Kidney epithelial cell (primary cell): ENCODE data around the gene PLAC1. TPM values are rescaled to one million over a fixed set of nuclear protein-coding genes. Genes with fewer than 3 reads are reported as not detected.

Experiments
- DNase-seq: peaks from one replicate; pipeline ENCODE4 v3.0.0-alpha.2; 2010; ENCODE audit warnings: low read depth
- H3K27me3 ChIP-seq: 2 replicates; pipeline ENCODE4 v1.6.0; 2011; ENCODE audit warnings: low read length; ENCODE audit not compliant: control insufficient read depth, insufficient read depth
- H3K36me3 ChIP-seq: 2 replicates; pipeline ENCODE4 v1.5.1; 2011; ENCODE audit warnings: low read length; ENCODE audit not compliant: control insufficient read depth, insufficient read depth
- H3K4me3 ChIP-seq: 2 replicates; pipeline ENCODE4 v1.5.1; 2011; ENCODE audit warnings: low read depth, mild to moderate bottlenecking, control low read depth, low read length
- CTCF ChIP-seq: IDR thresholded peaks from 2 replicates; pipeline ENCODE4 v1.5.1; 2011; ENCODE audit warnings: mild to moderate bottlenecking, moderate library complexity, low read length, control low read depth, inconsistent platforms; ENCODE audit not compliant: insufficient read depth, poor library complexity, severe bottlenecking
- total RNA-seq: library from RNA; depleted of rRNA; stranded (reverse); fragments of >200 nt; gene quantifications from 2 replicates; pipeline ENCODE4 v1.2.3, GENCODE V29; 2015

PLAC1 gene
- total RNA-seq, 1 donor from 2014 or later: not detected

DNA sequence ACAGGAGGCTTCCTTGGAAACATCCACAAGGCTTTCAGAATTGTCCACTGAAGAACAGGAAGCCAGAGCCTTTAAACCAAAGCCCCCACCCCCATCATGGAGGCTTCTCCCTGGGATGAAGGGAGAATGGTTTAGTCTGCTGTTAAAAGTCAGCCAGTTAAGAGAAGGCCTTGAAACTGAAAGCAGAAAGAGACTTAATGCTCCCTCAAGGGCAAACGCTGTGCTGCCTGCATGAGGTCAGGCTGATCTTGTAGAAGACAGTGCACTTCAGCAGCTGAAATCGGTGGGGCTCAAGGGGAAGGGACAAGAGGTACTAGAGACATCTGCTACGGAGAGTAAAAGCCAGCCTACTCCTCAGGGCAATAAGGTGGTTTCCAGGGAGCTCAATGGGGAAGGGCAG lies 129.3 kb downstream of the PLAC1 start:
- TF ChIP-seq CTCF: no peak
- Histone ChIP-seq H3K4me3 (no peak overlapping the region), H3K27me3 (no peaks in the 10 kb centered on the region), H3K36me3 (no peaks in the 10 kb centered on the region)
- DNase-seq: no peak

- no peak overlapping the region for H3K4me3 ChIP-seq
- DNase-seq: no peak
- no peaks in the 10 kb centered on the region for H3K27me3 ChIP-seq
- no peaks in the 10 kb centered on the region for H3K36me3 ChIP-seq
- no peak for TF ChIP-seq CTCF
Measured at GRCh38 chrX:134526399-134526798, 131.9 kb downstream of the PLAC1 start.

DNA sequence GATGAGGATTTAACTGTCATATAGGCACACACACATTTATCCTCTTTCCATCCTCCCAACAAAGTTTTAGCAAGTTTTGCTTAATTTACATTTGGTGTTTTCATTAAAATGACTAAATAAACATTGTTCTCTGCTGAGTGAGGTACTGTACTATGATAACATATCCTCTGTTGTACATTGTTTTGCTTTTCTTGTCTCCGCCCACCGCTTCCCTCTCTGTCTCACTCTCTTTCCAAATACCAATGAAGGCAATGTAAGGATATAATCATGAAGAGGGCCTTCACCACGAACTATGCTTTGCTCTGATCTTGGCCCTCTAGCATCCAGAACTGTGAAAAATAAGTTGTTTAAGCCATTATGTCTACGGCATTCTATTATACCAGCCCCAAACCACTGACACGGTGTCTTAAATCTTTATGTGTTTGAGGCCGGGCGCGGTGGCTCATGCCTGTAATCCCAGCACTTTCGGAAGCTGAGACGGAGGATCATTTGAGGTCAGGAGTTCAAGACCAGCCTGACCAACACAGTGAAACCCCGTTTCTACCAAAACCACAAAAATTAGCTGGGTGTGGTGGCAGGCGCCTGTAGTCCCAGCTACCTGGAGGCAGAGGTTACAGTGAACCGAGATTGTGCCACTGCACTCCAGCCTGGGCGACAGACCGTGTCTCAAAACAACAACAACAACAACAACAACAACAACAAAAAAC lies 133.0 kb downstream of the PLAC1 start:
- Histone ChIP-seq H3K36me3 (no peaks in the 10 kb centered on the region), H3K4me3 (no peak overlapping the region), H3K27me3 (no peaks in the 10 kb centered on the region)
- TF ChIP-seq CTCF: no peak
- no peak for DNase-seq

GRCh38 chrX:134524181-134524580 lies 134.1 kb downstream of the PLAC1 start:
- H3K27me3 ChIP-seq: no peaks in the 10 kb centered on the region
- no peak for TF ChIP-seq CTCF
- no peaks in the 10 kb centered on the region for H3K36me3 ChIP-seq
- no peak for DNase-seq
- H3K4me3 ChIP-seq: no peak overlapping the region

- DNase-seq: no peak
- peak; percentile 58 for TF ChIP-seq CTCF
Measured at GRCh38 chrX:134520860-134521390, 137.3 kb downstream of the PLAC1 start.

More at GRCh38 chrX:134520860-134521390, 137.3 kb downstream of the PLAC1 start:
- Histone ChIP-seq H3K36me3 (no peaks in the 10 kb centered on the region), H3K4me3 (no peak overlapping the region), H3K27me3 (no peaks in the 10 kb centered on the region)

Other genes with a start within 250 kb of the PLAC1 start
- 4.0 and 9.6 TPM in 2 replicates for gene HPRT1, start 198.3 kb downstream of the PLAC1 start, total RNA-seq
- gene PABIR2, start 138.7 kb upstream of the PLAC1 start, total RNA-seq: 7.9 and 12.9 TPM in 2 replicates